ENCODE results near the gene CBLN3.

CBLN3 gene

GRCh38 chr14:24384169-24384568 lies 45.3 kb downstream of the CBLN3 start:
- Histone ChIP-seq H3K36me3 (ENCODE audit: control insufficient read depth in 2 of 2, insufficient read depth in 1 of 2, low read length in 2 of 2) (no peaks in the 10 kb centered on the region), H3K4me3 (ENCODE audit: low read depth, low read length) (no peak overlapping the region), H3K27ac (ENCODE audit: extremely low read depth, low read depth, low read length) (no peak overlapping the region), H3K4me1 (ENCODE audit: control insufficient read depth, insufficient read depth, low read length) (peaks cover 5% of the 10 kb centered on the region), H3K9me3 (ENCODE audit: control insufficient read depth, insufficient read depth, low read depth, low read length) (no peaks in the 10 kb centered on the region)
- ChIA-PET CTCF (interaction anchor here (0.5 to 1.2 kb wide), 3 partner anchors 9 to 19 kb away, joined by 3 read pairs; no protein-coding TSS in a partner anchor), POLR2A (no interaction called here)
- TF ChIP-seq ZNF24 (tag by site-specific recombination; IDR thresholded peaks at IDR 0.05), result no peak
- no peak for TF ChIP-seq ZNF354C (tag by site-specific recombination; IDR thresholded peaks at IDR 0.05; ENCODE audit: borderline replicate concordance, low read depth)
- TF ChIP-seq ZXDB (tag by site-specific recombination; IDR thresholded peaks at IDR 0.05), result no peak
- no peak for TF ChIP-seq GLIS1 (tag by site-specific recombination; IDR thresholded peaks at IDR 0.05)
- TF ChIP-seq ZSCAN23 (tag by site-specific recombination; IDR thresholded peaks at IDR 0.05), result no peak
- no peak for TF ChIP-seq ZBTB10 (tag by site-specific recombination; IDR thresholded peaks at IDR 0.05)
- no peak for TF ChIP-seq PRDM6 (tag by site-specific recombination; IDR thresholded peaks at IDR 0.05)
- no peak for TF ChIP-seq ZNF223 (tag by site-specific recombination; IDR thresholded peaks at IDR 0.05)
- TF ChIP-seq ZNF660 (tag by site-specific recombination; IDR thresholded peaks at IDR 0.05), result no peak
- TF ChIP-seq ZNF555 (tag by site-specific recombination; conservative IDR thresholded peaks at IDR 0.05), result no peak
- TF ChIP-seq PRDM2 (tag by site-specific recombination; IDR thresholded peaks at IDR 0.05; ENCODE audit: borderline replicate concordance), result no peak
- TF ChIP-seq ZNF132 (tag by site-specific recombination; IDR thresholded peaks at IDR 0.05; ENCODE audit: borderline replicate concordance), result no peak
- no peak for TF ChIP-seq ZNF157 (tag by site-specific recombination; IDR thresholded peaks at IDR 0.05)

- Histone ChIP-seq H3K4me3 (ENCODE audit: low read depth, low read length) (no peak overlapping the region), H3K27ac (ENCODE audit: extremely low read depth, low read depth, low read length) (no peak overlapping the region), H3K9me3 (ENCODE audit: control insufficient read depth, insufficient read depth, low read depth, low read length) (no peaks in the 10 kb centered on the region), H3K4me1 (ENCODE audit: control insufficient read depth, insufficient read depth, low read length) (peaks cover 7% of the 10 kb centered on the region), H3K36me3 (ENCODE audit: control insufficient read depth in 2 of 2, insufficient read depth in 1 of 2, low read length in 2 of 2) (peaks cover 0 to 4% of the 10 kb centered on the region in 2 experiments; a peak in 1 of 3 replicates)
- POLR2A ChIA-PET, result interaction anchor here (1.9 kb wide), 1 partner anchor 48 kb away, joined by 4 read pairs; the partner anchor contains the start of genes CBLN3 and KHNYN
- CTCF ChIA-PET, result interaction anchor here (0.9 to 1.7 kb wide), 4 partner anchors 17 to 60 kb away, joined by 3 to 10 read pairs (median 4); no protein-coding TSS in a partner anchor
- no peak for TF ChIP-seq ZNF776 (tag by site-specific recombination; IDR thresholded peaks at IDR 0.05; ENCODE audit: borderline replicate concordance)
- no peak for TF ChIP-seq GLI4 (tag by site-specific recombination; IDR thresholded peaks at IDR 0.05)
- TF ChIP-seq ZFP69B (tag by site-specific recombination; IDR thresholded peaks at IDR 0.05), result no peak
- no peak for TF ChIP-seq SETDB1 (IDR thresholded peaks at IDR 0.05; ENCODE audit: insufficient read length, low read length)
- TF ChIP-seq KLF16 (tag by site-specific recombination; IDR thresholded peaks at IDR 0.05), result no peak
- no peak for TF ChIP-seq ZNF777 (tag by site-specific recombination; IDR thresholded peaks at IDR 0.05; ENCODE audit: borderline replicate concordance)
- no peak for TF ChIP-seq ZNF133 (tag by site-specific recombination; IDR thresholded peaks at IDR 0.05)
- no peak for TF ChIP-seq SALL2 (tag by site-specific recombination; IDR thresholded peaks at IDR 0.05; ENCODE audit: borderline replicate concordance)
- TF ChIP-seq ZBTB26 (tag by site-specific recombination; optimal IDR thresholded peaks at IDR 0.05), result no peak
- no peak for TF ChIP-seq ZNF26 (tag by site-specific recombination; IDR thresholded peaks at IDR 0.05)
These were observed 47.5 kb downstream of the CBLN3 start for GRCh38 chr14:24382064-24382371.
